HL-60 (cell line): Measurements from ENCODE around the gene MCUB.

Source experiments
- GABPA ChIP-seq: IDR thresholded peaks from 2 replicates; pipeline ENCODE4 v1.6.1; 2012; ENCODE audit warnings: low read depth
- POLR2AphosphoS5 ChIP-seq: IDR thresholded peaks from 2 replicates; pipeline ENCODE4 v1.6.1; 2012; ENCODE audit warnings: low read depth
- TF ChIP-seq, protein P1 (sequence below): IDR thresholded peaks from 2 replicates; pipeline ENCODE4 v1.6.1; 2012; ENCODE audit warnings: low read depth; ENCODE audit not compliant: insufficient replicate concordance
- TF ChIP-seq, protein P2 (sequence below): IDR thresholded peaks from one replicate; pipeline ENCODE4 v1.5.1; 2011; ENCODE audit warnings: low read length, control low read depth, inconsistent platforms; ENCODE audit not compliant: insufficient read depth

- TF ChIP-seq, protein P1, sequence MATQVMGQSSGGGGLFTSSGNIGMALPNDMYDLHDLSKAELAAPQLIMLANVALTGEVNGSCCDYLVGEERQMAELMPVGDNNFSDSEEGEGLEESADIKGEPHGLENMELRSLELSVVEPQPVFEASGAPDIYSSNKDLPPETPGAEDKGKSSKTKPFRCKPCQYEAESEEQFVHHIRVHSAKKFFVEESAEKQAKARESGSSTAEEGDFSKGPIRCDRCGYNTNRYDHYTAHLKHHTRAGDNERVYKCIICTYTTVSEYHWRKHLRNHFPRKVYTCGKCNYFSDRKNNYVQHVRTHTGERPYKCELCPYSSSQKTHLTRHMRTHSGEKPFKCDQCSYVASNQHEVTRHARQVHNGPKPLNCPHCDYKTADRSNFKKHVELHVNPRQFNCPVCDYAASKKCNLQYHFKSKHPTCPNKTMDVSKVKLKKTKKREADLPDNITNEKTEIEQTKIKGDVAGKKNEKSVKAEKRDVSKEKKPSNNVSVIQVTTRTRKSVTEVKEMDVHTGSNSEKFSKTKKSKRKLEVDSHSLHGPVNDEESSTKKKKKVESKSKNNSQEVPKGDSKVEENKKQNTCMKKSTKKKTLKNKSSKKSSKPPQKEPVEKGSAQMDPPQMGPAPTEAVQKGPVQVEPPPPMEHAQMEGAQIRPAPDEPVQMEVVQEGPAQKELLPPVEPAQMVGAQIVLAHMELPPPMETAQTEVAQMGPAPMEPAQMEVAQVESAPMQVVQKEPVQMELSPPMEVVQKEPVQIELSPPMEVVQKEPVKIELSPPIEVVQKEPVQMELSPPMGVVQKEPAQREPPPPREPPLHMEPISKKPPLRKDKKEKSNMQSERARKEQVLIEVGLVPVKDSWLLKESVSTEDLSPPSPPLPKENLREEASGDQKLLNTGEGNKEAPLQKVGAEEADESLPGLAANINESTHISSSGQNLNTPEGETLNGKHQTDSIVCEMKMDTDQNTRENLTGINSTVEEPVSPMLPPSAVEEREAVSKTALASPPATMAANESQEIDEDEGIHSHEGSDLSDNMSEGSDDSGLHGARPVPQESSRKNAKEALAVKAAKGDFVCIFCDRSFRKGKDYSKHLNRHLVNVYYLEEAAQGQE: no peak
- no peak for TF ChIP-seq POLR2AphosphoS5
- TF ChIP-seq, protein P2, sequence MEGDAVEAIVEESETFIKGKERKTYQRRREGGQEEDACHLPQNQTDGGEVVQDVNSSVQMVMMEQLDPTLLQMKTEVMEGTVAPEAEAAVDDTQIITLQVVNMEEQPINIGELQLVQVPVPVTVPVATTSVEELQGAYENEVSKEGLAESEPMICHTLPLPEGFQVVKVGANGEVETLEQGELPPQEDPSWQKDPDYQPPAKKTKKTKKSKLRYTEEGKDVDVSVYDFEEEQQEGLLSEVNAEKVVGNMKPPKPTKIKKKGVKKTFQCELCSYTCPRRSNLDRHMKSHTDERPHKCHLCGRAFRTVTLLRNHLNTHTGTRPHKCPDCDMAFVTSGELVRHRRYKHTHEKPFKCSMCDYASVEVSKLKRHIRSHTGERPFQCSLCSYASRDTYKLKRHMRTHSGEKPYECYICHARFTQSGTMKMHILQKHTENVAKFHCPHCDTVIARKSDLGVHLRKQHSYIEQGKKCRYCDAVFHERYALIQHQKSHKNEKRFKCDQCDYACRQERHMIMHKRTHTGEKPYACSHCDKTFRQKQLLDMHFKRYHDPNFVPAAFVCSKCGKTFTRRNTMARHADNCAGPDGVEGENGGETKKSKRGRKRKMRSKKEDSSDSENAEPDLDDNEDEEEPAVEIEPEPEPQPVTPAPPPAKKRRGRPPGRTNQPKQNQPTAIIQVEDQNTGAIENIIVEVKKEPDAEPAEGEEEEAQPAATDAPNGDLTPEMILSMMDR: no peak
- TF ChIP-seq GABPA: no peak
Observed at GRCh38 chr4:109719604-109720003, 159.6 kb downstream of the MCUB start.
